GM18873 (cell line): ENCODE results near the gene MYT1.
"Not testable (repeated sequence)": the region's sequence is repeated elsewhere in the genome, so short reads cannot be mapped to it uniquely, and the experiment has no call there.

Experiments
- ATAC-seq: cut with Tn5 transposase; IDR thresholded peaks from one replicate; pipeline ENCODE4 v1.9.1; 2021; ENCODE audit warnings: mild to moderate bottlenecking, moderate library complexity, moderate number of reproducible peaks; ENCODE audit not compliant: unreplicated experiment, low FRiP score

Gene MYT1

GRCh38 chr20:64164123-64164836 is at the start of gene MYT1:
Gene MYT1, plus strand, starts transcription at chr20:64164452. Its CDS starts 34,410 bp downstream, at chr20:64198862.
- no peak for ATAC-seq

GRCh38 chr20:64115171-64115911 is 48.9 kb upstream of the MYT1 start:
- ATAC-seq = no peak

- no peak for ATAC-seq
These were observed 48.2 kb upstream of the MYT1 start for GRCh38 chr20:64116016-64116415.

GRCh38 chr20:64116541-64117431 is 47.5 kb upstream of the MYT1 start:
- no peak for ATAC-seq

GRCh38 chr20:64117432-64117777 is 46.8 kb upstream of the MYT1 start:
- ATAC-seq = not testable (repeated sequence)

GRCh38 chr20:64119301-64119680 is 45.0 kb upstream of the MYT1 start:
- ATAC-seq = no peak

- ATAC-seq = no peak
These were observed 44.4 kb upstream of the MYT1 start for GRCh38 chr20:64119681-64120341.

GRCh38 chr20:64121586-64121985 is 42.7 kb upstream of the MYT1 start:
- ATAC-seq = no peak

GRCh38 chr20:64122927-64123326 is 41.3 kb upstream of the MYT1 start:
- not testable (repeated sequence) for ATAC-seq

GRCh38 chr20:64123517-64123916 is 40.7 kb upstream of the MYT1 start:
- ATAC-seq = not testable (repeated sequence)

GRCh38 chr20:64129146-64129782 is 35.0 kb upstream of the MYT1 start:
- ATAC-seq = no peak

- ATAC-seq = no peak
These were observed 34.0 kb upstream of the MYT1 start for GRCh38 chr20:64130271-64130670.

GRCh38 chr20:64130876-64131275 is 33.4 kb upstream of the MYT1 start:
- no peak for ATAC-seq

GRCh38 chr20:64131406-64131805 is 32.8 kb upstream of the MYT1 start:
- no peak for ATAC-seq

- ATAC-seq = no peak
These were observed 30.3 kb upstream of the MYT1 start for GRCh38 chr20:64133951-64134407.

GRCh38 chr20:64134744-64135143 is 29.5 kb upstream of the MYT1 start:
- ATAC-seq = not testable (repeated sequence)

- ATAC-seq = no peak
These were observed 28.1 kb upstream of the MYT1 start for GRCh38 chr20:64136004-64136710.

- no peak for ATAC-seq
These were observed 26.6 kb upstream of the MYT1 start for GRCh38 chr20:64137598-64138031.

GRCh38 chr20:64138276-64138815 is 25.9 kb upstream of the MYT1 start:
- ATAC-seq = no peak
